GM12801 (cell line): ENCODE measurements around the gene ATG14.

Experiments used
- CTCF ChIP-seq: IDR thresholded peaks from one replicate; pipeline ENCODE4 v1.5.1; 2011; ENCODE audit warnings: control low read depth; ENCODE audit not compliant: insufficient read length; ENCODE audit errors: extremely low read depth

Gene ATG14

GRCh38 chr14:55417955-55418354, 6.3 kb upstream of the ATG14 start:
- no peak for TF ChIP-seq CTCF

DNA sequence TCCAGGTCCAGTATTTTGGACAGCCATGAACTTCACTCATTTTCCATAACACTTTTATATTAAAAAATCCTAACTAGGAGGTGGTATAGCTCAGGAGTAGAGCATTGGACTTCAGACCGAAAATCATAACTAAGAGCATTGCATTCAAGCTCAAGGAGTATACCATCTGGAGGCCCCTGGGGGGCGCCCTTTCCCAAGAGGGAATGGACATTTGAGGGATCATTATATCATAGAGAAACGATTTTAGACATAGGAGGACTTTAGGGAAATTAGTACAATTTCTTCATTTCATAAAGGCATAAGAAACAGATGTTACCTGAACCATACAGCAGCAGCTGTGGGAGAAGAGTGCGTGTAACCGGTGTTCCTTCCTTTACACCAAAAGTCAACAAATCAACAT, 5.2 kb upstream of the ATG14 start:
- TF ChIP-seq CTCF = no peak

DNA sequence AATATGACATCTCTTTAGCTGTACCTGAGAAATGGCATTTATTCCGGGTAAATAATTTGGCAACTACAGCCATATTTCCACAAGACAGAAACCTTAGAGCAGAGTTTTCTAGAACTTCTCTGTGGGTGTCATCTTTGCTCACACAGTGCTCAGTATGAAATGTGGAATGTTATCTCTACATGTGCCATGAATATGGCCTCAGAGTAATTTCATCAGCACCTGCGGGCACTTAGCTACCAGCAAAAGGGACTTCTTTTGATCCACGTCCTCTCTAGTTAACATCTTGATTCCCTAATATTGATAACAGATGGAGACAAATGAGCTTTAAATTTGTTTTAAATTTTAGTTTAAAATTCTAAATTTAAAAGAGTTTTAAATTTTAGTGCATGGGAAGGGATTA, 2.9 kb upstream of the ATG14 start:
- TF ChIP-seq CTCF = no peak

DNA sequence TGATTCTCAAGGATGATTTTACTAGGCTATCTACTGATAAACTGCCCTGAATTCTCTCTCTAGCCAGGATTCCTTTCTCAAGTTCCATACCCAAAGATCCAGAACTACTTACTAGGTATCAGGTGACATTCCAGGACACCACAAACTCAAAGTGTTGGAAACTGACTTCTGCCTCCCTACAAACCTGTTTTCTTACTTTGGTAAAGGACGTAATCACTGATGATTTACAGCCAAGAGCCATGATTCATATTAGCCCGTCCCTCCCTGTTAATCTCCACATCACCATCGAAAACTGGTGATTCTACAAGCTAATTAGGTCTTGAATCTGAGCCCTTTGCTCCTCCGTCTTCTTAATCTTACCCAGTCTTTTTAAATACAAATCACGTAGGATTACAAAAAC, 1.0 kb upstream of the ATG14 start:
- no peak for TF ChIP-seq CTCF

DNA sequence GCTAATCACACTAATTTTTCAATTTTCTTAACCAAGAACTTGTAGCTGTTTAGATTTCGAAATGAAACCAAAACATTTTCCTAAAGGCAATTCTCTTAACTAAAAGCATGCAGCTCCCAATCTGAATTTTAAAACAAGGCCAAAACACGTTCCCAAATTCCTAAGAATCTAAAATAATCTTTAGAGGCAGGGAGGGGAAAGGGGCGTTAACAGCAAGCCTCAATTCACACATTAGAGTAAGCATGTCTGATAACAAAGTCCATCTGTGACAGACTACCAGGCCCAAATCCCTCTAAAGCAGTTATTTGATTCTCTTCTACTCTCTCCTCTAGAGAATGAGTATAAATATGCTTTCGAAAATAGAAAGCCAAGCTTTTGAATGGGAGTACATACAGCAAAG, 754 bp downstream of the ATG14 start:
- no peak for TF ChIP-seq CTCF

DNA sequence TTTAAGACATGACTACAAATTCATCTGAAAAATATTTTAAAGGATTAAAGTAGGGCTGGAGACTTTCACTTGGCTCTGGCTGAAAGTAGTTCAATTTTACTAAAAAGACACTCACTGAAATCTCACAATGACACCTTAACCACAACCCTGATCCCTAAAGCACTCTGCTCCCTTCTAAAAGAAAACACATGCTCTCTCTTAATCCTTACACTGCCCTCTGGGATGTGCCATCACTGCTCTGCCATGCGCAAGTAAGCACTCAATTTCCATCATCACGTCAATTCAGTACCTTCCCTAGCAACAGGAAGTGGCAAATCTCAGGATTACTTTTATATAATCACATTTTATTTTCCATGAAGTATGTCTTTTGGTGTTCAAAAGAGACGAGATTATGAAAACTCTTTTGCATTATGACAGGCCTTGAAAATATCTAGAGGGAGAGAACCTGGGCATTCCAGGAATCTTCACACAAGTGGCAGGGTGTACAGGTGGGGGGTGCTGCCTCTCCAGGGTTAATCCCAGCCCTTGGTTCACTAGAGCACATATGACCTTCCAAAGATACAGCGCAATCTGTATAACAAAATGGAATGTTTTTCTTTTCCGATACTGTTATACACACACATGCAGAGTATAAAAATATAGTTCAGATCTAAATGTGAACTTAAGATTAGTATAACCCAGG, 7.3 kb downstream of the ATG14 start:
- TF ChIP-seq CTCF = no peak

DNA sequence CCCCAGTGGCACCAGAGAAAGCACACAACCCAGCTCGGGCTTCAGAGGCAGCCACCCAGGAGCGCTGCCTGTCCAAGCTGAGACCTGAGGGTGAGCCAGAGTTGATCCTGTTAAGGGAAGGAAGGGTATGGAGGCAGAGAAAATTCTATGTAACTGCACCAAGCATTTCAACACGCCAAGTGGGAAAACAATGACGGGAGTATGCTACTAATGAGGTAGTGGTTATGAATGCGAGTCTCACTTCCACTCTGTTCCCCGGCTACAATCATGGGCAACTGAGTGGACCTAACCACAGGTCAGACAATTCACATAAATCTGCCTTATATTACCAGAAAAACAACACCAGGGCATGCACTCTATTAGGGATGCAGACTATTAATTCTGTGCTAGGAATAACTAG, 9.9 kb downstream of the ATG14 start:
- no peak for TF ChIP-seq CTCF
